HG03064 (cell line): ENCODE data around the gene SMOC2.
"Not testable (repeated sequence)": the region's sequence is repeated elsewhere in the genome, so short reads cannot be mapped to it uniquely, and the experiment has no call there.

Experiments
- ATAC-seq: cut with Tn5 transposase; IDR thresholded peaks from one replicate; pipeline ENCODE4 v1.9.1; 2021; ENCODE audit warnings: low read depth; ENCODE audit not compliant: unreplicated experiment

The SMOC2 gene

DNA sequence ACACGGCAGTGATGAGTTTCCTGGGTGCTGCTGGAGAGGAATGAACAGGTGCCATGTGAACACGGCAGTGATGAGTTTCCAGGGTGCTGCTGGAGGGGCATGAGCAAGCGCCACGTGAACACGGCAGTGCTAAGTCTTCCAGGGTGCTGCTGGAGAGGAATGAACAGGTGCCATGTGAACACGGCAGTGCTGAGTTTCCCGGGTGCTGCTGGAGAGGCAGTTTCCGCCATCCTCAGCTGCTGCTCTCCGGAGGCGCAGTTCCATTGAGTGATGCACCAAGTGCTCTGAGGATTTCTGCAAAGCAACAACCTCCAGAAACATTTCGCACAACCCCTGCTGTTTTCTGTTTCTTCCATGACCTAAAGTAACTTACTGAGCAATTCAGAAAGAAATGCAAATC, 155.4 kb downstream of the SMOC2 start:
- ATAC-seq, result no peak

GRCh38 chr6:168597471-168597875, 156.5 kb downstream of the SMOC2 start:
- no peak for ATAC-seq

DNA sequence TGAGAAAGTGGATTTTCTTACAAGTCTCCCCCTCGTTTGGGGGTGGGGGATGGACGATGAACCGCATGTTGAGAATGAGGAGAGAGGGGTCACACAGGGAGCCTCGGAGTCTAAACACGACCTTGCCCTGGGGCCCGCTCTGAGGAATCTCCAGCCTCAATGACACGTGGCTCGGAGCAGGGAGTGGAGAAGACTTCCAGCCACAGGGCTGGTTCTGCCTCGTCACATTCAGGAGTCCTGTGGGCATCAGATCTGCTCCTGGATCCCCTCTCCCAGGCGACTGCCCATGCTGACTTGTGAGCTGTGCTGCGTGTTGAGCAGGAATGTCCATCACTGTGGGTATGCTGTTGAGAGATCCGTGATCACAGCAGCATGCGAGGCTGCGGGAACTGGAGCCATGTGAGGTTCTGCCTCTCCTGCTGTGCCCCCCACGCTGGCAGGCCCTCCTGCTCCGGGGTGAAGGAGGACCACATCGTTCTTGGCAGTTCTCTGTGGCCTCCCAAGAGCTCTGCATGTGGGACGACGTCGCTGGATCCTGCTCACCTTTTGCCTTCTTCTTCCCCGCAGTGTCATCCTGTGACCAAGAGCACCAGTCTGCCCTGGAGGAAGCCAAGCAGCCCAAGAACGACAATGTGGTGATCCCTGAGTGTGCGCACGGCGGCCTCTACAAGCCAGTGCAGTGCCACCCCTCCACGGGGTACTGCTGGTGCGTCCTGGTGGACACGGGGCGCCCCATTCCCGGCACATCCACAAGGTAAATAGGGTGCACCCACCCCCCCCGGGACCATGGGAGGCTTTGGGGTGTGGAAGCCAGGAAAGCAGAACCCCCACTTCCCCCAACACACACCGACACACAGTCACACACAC, 157.5 kb downstream of the SMOC2 start:
- ATAC-seq, result no peak

- no peak for ATAC-seq
These were observed 158.1 kb downstream of the SMOC2 start for GRCh38 chr6:168599118-168599494.

DNA sequence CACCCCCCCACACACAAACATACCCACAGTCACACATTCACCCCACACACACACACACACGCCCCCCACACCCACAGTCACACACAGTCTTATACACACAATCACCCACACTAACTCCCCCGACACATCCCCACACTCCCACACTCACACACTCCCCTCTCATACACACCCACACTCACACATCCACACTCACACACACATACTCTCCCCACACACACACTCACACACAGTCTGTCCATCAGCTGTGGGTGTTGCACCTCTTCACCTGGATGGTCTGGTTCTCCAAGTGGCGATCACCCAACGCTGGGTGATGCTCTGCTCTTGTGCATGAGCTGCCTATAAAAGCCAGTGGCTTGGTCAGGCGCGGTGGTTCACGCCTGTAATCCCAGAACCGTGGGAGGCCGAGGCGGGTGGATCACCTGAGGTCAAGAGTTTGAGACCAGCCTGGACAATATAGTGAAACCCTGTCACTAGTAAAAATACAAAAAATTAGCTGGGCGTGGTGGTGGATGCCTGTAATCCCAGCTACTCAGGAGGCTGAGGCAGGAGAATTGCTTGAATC, 158.9 kb downstream of the SMOC2 start:
- no peak for ATAC-seq

- no peak for ATAC-seq
These were observed 159.4 kb downstream of the SMOC2 start for GRCh38 chr6:168600381-168600780.

GRCh38 chr6:168601111-168601510, 160.1 kb downstream of the SMOC2 start:
- no peak for ATAC-seq

GRCh38 chr6:168601546-168601945, 160.6 kb downstream of the SMOC2 start:
- no peak for ATAC-seq

- ATAC-seq, result no peak
These were observed 161.6 kb downstream of the SMOC2 start for GRCh38 chr6:168602576-168602975.

DNA sequence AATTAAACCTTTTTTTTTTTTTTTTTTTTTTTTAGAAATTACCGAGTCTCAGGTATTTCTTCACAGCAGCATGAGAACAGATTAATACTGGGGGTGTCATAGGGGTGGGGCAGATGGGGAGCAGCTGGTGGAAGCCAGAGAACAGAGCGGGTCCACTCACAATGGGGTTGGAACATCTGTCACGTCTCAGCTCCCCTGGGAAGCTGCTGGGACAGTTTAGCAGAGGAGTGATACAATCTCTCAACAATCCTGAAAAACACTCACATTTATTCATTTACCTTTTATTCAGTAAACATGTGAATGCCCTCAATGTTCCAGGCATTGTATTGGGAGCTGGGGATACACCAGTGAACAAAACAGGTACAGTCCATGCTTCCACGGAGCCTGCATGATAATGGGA, 162.2 kb downstream of the SMOC2 start:
- ATAC-seq, result no peak

- no peak for ATAC-seq
These were observed 165.0 kb downstream of the SMOC2 start for GRCh38 chr6:168605964-168606363.

DNA sequence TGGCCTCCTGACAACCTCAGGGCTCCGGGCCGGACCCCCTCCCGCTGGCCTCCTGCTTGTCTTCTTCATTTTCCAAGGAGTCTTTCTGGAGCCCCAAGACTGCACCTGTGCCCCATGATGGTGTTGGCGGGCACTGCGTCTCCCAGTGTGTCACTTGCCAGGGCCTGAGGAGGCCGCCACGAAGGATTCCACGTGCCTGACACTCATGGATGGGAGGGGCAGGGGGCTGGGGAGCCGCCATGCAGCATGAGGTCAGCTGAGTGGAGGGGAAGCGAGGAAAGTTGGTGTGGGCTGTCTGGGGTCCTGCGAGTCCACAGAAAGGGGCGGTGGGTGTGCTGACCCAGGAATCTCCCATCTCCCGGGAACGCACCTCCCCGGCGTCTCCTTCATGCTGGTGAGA, 165.7 kb downstream of the SMOC2 start:
- no peak for ATAC-seq

- no peak for ATAC-seq
These were observed 166.5 kb downstream of the SMOC2 start for GRCh38 chr6:168607272-168608112.

DNA sequence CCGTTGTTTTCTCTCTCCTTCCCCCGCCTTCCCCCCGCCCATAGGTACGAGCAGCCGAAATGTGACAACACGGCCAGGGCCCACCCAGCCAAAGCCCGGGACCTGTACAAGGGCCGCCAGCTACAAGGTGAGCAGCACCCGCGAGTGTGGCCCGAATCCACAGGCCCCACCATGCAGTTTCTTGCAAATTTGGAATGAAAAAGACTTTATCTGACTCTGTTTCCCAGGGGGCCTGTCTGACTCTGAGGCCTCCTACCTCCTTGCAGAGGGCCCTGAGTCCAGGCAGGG, 167.1 kb downstream of the SMOC2 start:
- no peak for ATAC-seq

GRCh38 chr6:168609026-168609685, 168.2 kb downstream of the SMOC2 start:
- ATAC-seq, result no peak

- no peak for ATAC-seq
These were observed 169.0 kb downstream of the SMOC2 start for GRCh38 chr6:168609914-168610490.

GRCh38 chr6:168610966-168611365, 170.0 kb downstream of the SMOC2 start:
- ATAC-seq, result not testable (repeated sequence)

- no peak for ATAC-seq
These were observed 170.7 kb downstream of the SMOC2 start for GRCh38 chr6:168611691-168612090.

- ATAC-seq, result no peak
These were observed 171.6 kb downstream of the SMOC2 start for GRCh38 chr6:168612586-168612985.

- no peak for ATAC-seq
These were observed 174.9 kb downstream of the SMOC2 start for GRCh38 chr6:168615837-168616236.
